Measurements from ENCODE around the gene FKBP10.
"Not testable (repeated sequence)": the region's sequence is repeated elsewhere in the genome, so short reads cannot be mapped to it uniquely, and the experiment has no call there.

- TF ChIP-seq, protein P1, sequence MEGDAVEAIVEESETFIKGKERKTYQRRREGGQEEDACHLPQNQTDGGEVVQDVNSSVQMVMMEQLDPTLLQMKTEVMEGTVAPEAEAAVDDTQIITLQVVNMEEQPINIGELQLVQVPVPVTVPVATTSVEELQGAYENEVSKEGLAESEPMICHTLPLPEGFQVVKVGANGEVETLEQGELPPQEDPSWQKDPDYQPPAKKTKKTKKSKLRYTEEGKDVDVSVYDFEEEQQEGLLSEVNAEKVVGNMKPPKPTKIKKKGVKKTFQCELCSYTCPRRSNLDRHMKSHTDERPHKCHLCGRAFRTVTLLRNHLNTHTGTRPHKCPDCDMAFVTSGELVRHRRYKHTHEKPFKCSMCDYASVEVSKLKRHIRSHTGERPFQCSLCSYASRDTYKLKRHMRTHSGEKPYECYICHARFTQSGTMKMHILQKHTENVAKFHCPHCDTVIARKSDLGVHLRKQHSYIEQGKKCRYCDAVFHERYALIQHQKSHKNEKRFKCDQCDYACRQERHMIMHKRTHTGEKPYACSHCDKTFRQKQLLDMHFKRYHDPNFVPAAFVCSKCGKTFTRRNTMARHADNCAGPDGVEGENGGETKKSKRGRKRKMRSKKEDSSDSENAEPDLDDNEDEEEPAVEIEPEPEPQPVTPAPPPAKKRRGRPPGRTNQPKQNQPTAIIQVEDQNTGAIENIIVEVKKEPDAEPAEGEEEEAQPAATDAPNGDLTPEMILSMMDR (IDR thresholded peaks at IDR 0.05; ENCODE audit: insufficient read depth, low read length), result not testable (repeated sequence)
- not testable (repeated sequence) for TF ChIP-seq GABPA (IDR thresholded peaks at IDR 0.05; ENCODE audit: low read depth); POLR2AphosphoS5 (IDR thresholded peaks at IDR 0.05; ENCODE audit: low read depth); SPI1 (IDR thresholded peaks at IDR 0.05; ENCODE audit: borderline replicate concordance, low read depth)
- TF ChIP-seq, protein P2, sequence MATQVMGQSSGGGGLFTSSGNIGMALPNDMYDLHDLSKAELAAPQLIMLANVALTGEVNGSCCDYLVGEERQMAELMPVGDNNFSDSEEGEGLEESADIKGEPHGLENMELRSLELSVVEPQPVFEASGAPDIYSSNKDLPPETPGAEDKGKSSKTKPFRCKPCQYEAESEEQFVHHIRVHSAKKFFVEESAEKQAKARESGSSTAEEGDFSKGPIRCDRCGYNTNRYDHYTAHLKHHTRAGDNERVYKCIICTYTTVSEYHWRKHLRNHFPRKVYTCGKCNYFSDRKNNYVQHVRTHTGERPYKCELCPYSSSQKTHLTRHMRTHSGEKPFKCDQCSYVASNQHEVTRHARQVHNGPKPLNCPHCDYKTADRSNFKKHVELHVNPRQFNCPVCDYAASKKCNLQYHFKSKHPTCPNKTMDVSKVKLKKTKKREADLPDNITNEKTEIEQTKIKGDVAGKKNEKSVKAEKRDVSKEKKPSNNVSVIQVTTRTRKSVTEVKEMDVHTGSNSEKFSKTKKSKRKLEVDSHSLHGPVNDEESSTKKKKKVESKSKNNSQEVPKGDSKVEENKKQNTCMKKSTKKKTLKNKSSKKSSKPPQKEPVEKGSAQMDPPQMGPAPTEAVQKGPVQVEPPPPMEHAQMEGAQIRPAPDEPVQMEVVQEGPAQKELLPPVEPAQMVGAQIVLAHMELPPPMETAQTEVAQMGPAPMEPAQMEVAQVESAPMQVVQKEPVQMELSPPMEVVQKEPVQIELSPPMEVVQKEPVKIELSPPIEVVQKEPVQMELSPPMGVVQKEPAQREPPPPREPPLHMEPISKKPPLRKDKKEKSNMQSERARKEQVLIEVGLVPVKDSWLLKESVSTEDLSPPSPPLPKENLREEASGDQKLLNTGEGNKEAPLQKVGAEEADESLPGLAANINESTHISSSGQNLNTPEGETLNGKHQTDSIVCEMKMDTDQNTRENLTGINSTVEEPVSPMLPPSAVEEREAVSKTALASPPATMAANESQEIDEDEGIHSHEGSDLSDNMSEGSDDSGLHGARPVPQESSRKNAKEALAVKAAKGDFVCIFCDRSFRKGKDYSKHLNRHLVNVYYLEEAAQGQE (IDR thresholded peaks at IDR 0.05; ENCODE audit: insufficient replicate concordance, low read depth), result not testable (repeated sequence)
Observed at GRCh38 chr17:41829961-41830360, 17.2 kb downstream of the FKBP10 start.
